Germinal center (tissue), 1 donor: ENCODE results near the gene GRPEL2.
"Not testable (repeated sequence)": the region's sequence is repeated elsewhere in the genome, so short reads cannot be mapped to it uniquely, and the experiment has no call there.

Source experiments
- DNase-seq: peaks from one replicate; pipeline ENCODE4 v3.0.0; 2012; ENCODE audit warnings: mixed read lengths, low spot score

The GRPEL2 gene

DNA sequence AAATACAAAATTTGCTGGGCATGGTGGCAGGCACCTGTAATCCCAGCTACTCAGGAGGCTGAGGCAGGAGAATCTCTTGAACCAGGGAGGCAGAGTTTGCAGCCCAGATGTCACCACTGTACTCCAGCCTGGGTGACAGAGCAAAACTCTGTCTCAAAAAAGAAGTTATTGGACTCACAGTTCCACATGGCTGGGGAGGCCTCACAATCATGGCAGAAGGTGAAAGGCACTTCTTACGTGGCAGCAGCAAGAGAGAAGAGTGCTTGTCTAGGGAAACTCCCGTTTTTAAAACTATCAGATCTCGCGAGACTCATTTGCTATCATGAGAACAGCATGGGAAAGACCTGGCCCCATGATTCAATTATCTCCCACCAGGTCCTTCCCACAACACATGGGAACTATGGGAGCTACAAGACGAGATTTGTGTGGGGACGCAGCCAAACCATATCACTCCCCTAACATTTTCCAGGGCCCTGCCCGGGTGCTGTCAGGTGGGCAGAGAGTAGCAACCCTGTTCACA, 53.5 kb downstream of the GRPEL2 start:
- DNase-seq: not testable (repeated sequence)

DNA sequence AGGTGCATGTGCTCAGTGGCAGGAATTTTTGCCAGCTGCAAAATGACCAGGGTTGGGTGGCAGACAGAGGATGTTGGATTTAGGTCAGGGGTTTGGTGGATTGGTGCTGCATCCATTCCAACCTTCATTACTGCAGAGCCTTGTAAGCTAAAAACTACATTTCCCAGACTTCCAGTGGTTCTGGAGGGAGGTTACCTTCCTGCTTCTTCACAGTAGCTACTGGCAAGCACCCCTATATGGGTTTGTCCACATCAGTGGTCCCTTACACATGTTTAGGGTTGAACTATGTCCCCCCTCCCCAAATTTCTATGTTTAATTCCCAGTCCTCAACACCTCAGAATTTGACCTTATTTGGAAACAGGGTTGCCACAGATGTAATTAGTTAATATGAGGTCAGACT, 54.5 kb downstream of the GRPEL2 start:
- DNase-seq: no peak

DNA sequence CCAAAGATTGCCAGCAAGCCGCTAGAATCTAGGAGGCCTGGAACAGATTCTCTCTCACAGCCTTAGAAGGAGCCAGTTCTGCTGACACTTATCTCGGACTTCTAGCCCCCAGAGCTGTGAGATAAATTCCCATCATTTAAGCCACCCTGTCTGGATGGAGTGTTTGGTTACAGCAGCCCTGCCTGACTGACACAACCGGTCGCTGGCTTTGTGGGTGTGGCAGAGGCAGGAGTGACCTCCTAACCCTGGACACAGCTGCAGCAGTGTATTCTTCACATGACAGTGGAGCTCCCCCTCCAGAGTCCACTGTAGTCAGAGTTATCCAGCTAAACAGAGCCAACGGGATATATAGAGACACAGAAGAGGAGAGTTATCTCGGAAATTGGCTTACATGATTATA, 55.0 kb downstream of the GRPEL2 start:
- no peak for DNase-seq

DNA sequence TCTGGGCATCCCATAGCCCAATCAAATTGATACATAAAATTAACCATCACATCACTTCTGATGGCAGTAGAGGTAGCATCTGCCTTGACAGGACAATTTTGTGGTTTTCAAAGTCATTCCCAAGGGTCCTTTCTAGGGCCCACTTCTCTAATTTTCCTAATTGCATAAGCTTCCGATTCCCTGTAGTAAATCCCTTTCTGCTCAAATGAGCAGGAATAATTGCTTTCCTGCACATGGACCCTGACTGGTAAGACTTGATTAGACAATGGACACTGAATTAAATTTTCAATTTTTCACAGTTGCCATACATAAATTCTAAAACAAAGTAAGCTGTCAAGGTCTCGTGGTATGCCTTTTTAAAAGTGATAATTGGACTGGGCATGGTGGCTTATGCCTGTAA, 55.8 kb downstream of the GRPEL2 start:
- no peak for DNase-seq

DNA sequence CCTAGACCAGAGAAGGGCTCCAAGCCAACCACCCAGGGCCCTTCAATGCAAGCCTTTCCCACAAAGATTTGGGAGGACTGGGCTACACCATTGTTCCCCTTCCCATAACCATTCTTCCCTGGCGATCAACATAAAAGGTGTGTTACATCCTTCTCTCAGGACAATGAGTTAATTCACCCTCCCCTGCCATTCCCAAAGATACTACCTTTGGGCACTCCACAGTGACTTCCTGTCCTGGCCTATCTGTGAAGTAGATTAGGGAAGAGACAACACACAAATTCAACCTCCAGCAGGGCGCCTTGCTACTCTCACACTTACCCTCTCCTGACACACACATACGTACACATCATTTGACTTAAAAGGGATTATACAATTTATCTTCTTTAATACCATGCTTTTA, 57.0 kb downstream of the GRPEL2 start:
- DNase-seq: no peak
